Ishikawa (cell line): Measurements from ENCODE around the gene POR.
A peak's percentile ranks its signal among the peaks of the same experiment; 100 is the strongest.

Experiments used
- CEBPB ChIP-seq: IDR thresholded peaks from 2 replicates; pipeline ENCODE4 v1.6.1; 2012
- CREB1 ChIP-seq: IDR thresholded peaks from 2 replicates; pipeline ENCODE4 v1.6.1; 2012; ENCODE audit warnings: low read depth
- EGR1 ChIP-seq: IDR thresholded peaks from 2 replicates; pipeline ENCODE4 v1.6.1; 2012
- EP300 ChIP-seq: IDR thresholded peaks from 2 replicates; pipeline ENCODE4 v1.6.1; 2012; ENCODE audit warnings: borderline replicate concordance
- FOXM1 ChIP-seq: IDR thresholded peaks from 2 replicates; pipeline ENCODE4 v1.6.1; 2012; ENCODE audit warnings: low read depth, borderline replicate concordance
- NFIC ChIP-seq: IDR thresholded peaks from 2 replicates; pipeline ENCODE4 v1.6.1; 2012
- RAD21 ChIP-seq: IDR thresholded peaks from 2 replicates; pipeline ENCODE4 v1.6.1; 2012; ENCODE audit warnings: low read depth
- TAF1 ChIP-seq: IDR thresholded peaks from 2 replicates; pipeline ENCODE4 v1.6.1; 2012; ENCODE audit warnings: low read depth, mild to moderate bottlenecking
- TCF12 ChIP-seq: IDR thresholded peaks from 2 replicates; pipeline ENCODE4 v1.6.1; 2012; ENCODE audit warnings: low read depth
- TEAD4 ChIP-seq: IDR thresholded peaks from 2 replicates; pipeline ENCODE4 v1.6.1; 2012
- YY1 ChIP-seq: IDR thresholded peaks from 2 replicates; pipeline ENCODE4 v1.6.1; 2012; ENCODE audit warnings: low read depth
- ZBTB7A ChIP-seq: IDR thresholded peaks from 2 replicates; pipeline ENCODE4 v1.6.1; 2012; ENCODE audit warnings: low read depth
- TF ChIP-seq, protein P1 (sequence below): IDR thresholded peaks from 2 replicates; pipeline ENCODE4 v1.6.1; 2012
- TF ChIP-seq, protein P2 (sequence below): IDR thresholded peaks from 2 replicates; pipeline ENCODE4 v1.6.1; 2012; ENCODE audit warnings: low read depth, mild to moderate bottlenecking
- TF ChIP-seq, protein P3 (sequence below): IDR thresholded peaks from 2 replicates; pipeline ENCODE4 v1.6.1; 2012

Gene POR

DNA sequence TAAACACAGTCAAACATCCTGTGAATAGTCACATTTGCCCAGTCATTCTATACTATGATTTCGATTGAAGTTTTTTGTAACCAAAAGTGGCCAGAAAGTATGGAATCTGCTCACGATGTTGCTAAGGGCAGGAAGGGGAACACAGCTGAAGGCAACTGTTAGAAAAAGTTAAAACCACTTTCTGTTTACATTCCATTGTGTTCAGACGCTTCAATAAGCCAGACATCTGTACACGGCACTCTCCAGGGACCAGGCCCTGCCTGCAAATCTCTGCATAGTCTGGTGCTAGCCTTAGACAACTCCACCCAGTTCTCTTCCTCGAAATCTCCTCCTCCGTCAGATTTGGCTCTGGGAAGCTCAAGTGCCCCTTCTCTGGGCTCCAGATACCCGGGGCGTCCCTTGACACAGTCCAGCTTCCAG is 96.5 kb downstream of the POR start:
- TF ChIP-seq CEBPB (no peak), RAD21 (no peak), YY1 (no peak)

DNA sequence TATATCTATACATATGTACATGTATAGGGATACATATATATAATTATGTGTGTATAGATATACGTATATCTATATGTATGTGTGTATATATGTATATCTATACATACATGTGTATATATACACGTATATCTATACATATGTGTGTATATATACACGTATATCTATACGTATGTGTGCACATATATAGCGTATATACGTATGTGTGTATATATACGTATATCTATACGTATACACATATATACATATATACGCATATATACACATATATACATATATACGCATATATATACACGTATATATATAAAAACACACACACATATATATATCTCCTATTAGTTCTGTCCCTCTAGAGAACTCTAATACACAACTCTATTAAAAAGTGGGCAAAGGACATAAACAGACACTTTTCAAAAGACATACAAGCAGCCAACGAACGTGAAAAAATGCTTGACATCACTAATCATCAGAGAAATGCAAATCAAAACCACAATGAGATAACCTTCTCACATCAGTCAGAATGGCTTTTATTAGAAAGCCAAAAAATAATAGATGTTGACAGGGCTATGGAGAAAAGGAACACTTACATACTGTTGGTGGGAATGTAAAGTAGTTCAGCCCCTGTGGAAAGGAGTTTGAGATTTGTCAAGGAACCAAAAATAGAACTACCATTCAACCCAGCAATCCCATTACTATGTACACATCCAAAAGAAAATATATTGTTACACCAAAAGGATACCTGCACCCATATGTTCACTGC is 101.4 kb downstream of the POR start:
- TF ChIP-seq TAF1 (no peak), TCF12 (no peak), EP300 (no peak), CREB1 (no peak), RAD21 (no peak), TEAD4 (no peak), EGR1 (no peak), NFIC (no peak), CEBPB (no peak)
- TF ChIP-seq, protein P1, sequence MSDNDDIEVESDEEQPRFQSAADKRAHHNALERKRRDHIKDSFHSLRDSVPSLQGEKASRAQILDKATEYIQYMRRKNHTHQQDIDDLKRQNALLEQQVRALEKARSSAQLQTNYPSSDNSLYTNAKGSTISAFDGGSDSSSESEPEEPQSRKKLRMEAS = no peak
- TF ChIP-seq, protein P2, sequence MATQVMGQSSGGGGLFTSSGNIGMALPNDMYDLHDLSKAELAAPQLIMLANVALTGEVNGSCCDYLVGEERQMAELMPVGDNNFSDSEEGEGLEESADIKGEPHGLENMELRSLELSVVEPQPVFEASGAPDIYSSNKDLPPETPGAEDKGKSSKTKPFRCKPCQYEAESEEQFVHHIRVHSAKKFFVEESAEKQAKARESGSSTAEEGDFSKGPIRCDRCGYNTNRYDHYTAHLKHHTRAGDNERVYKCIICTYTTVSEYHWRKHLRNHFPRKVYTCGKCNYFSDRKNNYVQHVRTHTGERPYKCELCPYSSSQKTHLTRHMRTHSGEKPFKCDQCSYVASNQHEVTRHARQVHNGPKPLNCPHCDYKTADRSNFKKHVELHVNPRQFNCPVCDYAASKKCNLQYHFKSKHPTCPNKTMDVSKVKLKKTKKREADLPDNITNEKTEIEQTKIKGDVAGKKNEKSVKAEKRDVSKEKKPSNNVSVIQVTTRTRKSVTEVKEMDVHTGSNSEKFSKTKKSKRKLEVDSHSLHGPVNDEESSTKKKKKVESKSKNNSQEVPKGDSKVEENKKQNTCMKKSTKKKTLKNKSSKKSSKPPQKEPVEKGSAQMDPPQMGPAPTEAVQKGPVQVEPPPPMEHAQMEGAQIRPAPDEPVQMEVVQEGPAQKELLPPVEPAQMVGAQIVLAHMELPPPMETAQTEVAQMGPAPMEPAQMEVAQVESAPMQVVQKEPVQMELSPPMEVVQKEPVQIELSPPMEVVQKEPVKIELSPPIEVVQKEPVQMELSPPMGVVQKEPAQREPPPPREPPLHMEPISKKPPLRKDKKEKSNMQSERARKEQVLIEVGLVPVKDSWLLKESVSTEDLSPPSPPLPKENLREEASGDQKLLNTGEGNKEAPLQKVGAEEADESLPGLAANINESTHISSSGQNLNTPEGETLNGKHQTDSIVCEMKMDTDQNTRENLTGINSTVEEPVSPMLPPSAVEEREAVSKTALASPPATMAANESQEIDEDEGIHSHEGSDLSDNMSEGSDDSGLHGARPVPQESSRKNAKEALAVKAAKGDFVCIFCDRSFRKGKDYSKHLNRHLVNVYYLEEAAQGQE = no peak

DNA sequence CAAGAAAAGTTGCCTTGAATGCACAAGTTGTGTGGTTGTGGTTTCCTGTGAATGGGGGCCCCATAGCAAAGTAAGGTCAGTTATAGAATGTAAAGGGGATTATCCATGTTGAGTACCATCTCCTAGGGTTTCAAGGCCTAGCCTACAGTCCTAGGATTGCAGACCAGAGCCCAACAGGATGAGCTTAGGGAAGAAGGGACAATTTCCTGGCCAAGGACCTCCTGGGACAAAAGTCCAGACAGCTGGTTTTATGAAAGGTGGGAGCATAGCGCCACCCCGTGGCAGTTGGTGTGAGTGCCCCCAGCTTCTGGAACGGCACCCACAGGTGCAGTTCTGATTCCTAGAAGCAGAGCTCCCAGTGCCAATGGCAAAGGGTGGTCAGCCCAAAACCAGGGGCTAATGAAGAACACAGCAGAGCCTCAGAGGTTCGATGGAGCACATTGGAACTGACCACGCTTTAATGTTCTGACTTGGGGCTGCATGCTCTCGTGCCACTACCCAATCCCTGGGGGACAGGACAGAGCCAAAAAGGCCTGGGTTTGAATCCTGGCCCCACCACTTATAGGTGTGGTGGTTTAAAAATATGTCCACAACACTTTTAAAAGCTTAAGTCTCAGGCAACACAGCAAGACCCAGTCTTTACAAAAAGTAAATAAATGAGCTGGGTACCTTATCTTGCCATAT is 105.2 kb downstream of the POR start:
- TF ChIP-seq EGR1 (no peak), CEBPB (no peak), YY1 (no peak), FOXM1 (no peak), RAD21 (peak; percentile 93)

DNA sequence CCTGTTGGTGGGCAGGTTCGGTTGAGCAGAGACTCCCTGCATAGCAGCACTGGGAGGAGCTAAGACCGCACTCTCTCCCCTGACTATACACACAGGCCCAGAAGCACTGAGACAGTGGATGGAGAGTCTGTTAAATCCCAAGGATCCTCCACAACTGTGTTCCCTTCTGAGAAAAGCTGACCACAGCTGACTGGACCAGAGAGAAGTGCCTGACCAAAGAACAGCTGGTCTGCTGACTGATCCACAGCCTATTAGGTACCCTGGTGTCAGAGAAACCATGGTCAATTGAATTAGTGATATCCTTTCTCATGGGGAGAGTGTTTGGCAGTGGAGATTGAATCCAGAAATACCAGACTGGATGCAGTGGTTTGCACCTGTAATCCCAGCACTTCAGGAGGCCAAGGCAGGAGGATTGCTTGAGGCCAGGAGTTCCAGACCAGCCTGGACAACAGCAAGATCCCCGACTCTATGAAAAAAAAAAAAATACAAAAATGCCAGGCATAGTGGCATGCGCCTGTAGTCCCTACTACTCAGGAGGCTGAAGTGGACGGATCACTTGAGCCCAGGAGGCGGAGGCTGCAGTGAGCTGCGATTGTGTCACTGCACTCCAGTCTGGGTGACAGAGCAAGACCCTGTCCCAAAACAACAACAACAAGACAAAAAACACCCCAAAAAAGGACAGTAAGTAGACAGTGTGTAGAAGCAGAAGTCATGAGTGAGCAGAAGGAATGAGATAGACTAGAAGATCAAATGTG is 107.2 kb downstream of the POR start:
- TF ChIP-seq TEAD4 = no peak
- no peak for TF ChIP-seq YY1
- TF ChIP-seq TCF12 = no peak
- TF ChIP-seq, protein P1 = no peak
- no peak for TF ChIP-seq TAF1
- no peak for TF ChIP-seq CREB1
- no peak for TF ChIP-seq FOXM1
- no peak for TF ChIP-seq RAD21
- TF ChIP-seq, protein P3, sequence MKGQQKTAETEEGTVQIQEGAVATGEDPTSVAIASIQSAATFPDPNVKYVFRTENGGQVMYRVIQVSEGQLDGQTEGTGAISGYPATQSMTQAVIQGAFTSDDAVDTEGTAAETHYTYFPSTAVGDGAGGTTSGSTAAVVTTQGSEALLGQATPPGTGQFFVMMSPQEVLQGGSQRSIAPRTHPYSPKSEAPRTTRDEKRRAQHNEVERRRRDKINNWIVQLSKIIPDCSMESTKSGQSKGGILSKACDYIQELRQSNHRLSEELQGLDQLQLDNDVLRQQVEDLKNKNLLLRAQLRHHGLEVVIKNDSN = no peak
- no peak for TF ChIP-seq CEBPB
- TF ChIP-seq EGR1 = no peak

DNA sequence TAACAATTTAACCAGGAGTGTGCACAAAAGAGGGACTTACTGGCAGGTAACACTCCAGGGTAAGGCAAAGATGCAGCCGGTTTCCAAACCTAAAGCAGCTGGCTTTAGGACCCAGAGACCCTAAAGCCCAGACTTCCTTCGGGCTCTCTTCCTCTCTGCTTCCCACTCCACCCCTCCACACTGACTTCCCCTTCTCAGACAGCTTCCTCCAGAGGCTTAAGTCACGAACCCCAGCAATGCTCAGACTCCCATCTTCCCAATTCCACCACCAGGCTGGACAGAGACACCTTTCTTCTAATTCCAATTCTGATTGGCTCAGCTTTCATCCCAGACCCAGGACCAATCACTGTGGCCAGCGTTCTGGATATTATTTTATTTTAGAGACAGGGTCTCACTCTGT is 108.0 kb downstream of the POR start:
- no peak for TF ChIP-seq CREB1
- no peak for TF ChIP-seq RAD21
- no peak for TF ChIP-seq ZBTB7A
- TF ChIP-seq TEAD4 = no peak
- no peak for TF ChIP-seq YY1
- no peak for TF ChIP-seq CEBPB
- no peak for TF ChIP-seq NFIC
- TF ChIP-seq, protein P3 = no peak
- TF ChIP-seq TCF12 = no peak
- TF ChIP-seq, protein P1 = no peak
- no peak for TF ChIP-seq FOXM1
- no peak for TF ChIP-seq EP300
- TF ChIP-seq, protein P2 = no peak
- TF ChIP-seq EGR1 = no peak
- no peak for TF ChIP-seq TAF1
